ENCODE results near the gene CHRND. TPM values are rescaled to one million over a fixed set of nuclear protein-coding genes. Genes with fewer than 3 reads are reported as not detected.

Gene CHRND
- polyA plus RNA-seq, 3 donors = not detected

GRCh38 chr2:232519581-232520438, 6.2 kb upstream of the CHRND start, which contains the start of gene PRSS56:
Gene PRSS56 (plus strand): TSS chr2:232520388. CDS start chr2:232520599, 211 bp downstream.
- H3K27me3 ChIP-seq (ENCODE audit: control insufficient read depth in 2 of 2, insufficient read depth in 2 of 2, low read length in 2 of 2) = peaks cover 21 to 38% of the 10 kb centered on the region in 2 donors
- H3K27ac Mint-ChIP-seq = no peak within 1 kb of the TSS
- no peak within 1 kb of the TSS for H3K4me2 ChIP-seq (replicated peaks; ENCODE audit: extremely low read depth, low read length, poor library complexity, severe bottlenecking)
- peaks cover 0 to 5% of the 10 kb centered on the region in 2 donors for H3K9me3 ChIP-seq (replicated peaks in 1 of 2; ENCODE audit: control insufficient read depth in 1 of 2, insufficient read depth in 1 of 2, low read length in 2 of 2)
- peaks cover 4 to 21% of the 10 kb centered on the region in 2 donors for H3K4me1 ChIP-seq (ENCODE audit: control insufficient read depth in 1 of 2, insufficient read depth in 2 of 2, low read length in 2 of 2)
- H3K9me3 Mint-ChIP-seq = peaks cover 0 to 6% (median 0%) of the 10 kb centered on the region in 7 donors
- H3K4me3 ChIP-seq (replicated peaks in 1 of 3; ENCODE audit: low read depth in 2 of 3, low read length in 3 of 3) = no peak within 1 kb of the TSS
- intact Hi-C loops (cut with micrococcal nuclease) = no loop called here
- no peak within 1 kb of the TSS for H3K27ac ChIP-seq (ENCODE audit: low read depth in 1 of 2, low read length in 2 of 2)
- H3K4me1 Mint-ChIP-seq = peaks cover 10% of the 10 kb centered on the region
- WGBS (ENCODE audit: insufficient coverage) = 70% methylated on average over 7 of the region's 19 CpGs
- no peak within 1 kb of the TSS for H2AFZ ChIP-seq (ENCODE audit: insufficient read depth, low read depth, low read length, poor library complexity, severe bottlenecking)
- H3K36me3 Mint-ChIP-seq = peaks cover 0 to 2% of the 10 kb centered on the region in 2 donors
- no peaks in the 10 kb centered on the region for H3K79me2 ChIP-seq (ENCODE audit: insufficient read depth, low read length)
- TF ChIP-seq, protein P1, sequence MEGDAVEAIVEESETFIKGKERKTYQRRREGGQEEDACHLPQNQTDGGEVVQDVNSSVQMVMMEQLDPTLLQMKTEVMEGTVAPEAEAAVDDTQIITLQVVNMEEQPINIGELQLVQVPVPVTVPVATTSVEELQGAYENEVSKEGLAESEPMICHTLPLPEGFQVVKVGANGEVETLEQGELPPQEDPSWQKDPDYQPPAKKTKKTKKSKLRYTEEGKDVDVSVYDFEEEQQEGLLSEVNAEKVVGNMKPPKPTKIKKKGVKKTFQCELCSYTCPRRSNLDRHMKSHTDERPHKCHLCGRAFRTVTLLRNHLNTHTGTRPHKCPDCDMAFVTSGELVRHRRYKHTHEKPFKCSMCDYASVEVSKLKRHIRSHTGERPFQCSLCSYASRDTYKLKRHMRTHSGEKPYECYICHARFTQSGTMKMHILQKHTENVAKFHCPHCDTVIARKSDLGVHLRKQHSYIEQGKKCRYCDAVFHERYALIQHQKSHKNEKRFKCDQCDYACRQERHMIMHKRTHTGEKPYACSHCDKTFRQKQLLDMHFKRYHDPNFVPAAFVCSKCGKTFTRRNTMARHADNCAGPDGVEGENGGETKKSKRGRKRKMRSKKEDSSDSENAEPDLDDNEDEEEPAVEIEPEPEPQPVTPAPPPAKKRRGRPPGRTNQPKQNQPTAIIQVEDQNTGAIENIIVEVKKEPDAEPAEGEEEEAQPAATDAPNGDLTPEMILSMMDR (IDR thresholded peaks at IDR 0.05) = no peak
- peaks cover 32 to 47% (median 41%) of the 10 kb centered on the region in 3 donors for H3K27me3 Mint-ChIP-seq (ENCODE audit: low read depth in 3 of 3)
- H4K20me1 ChIP-seq (ENCODE audit: insufficient read depth, low read length) = no peaks in the 10 kb centered on the region
- peak within 1 kb of the TSS in 1 of 2 donors; percentile 30 for H3K4me3 Mint-ChIP-seq
- H3K36me3 ChIP-seq (replicated peaks in 1 of 2; ENCODE audit: control insufficient read depth in 1 of 2, insufficient read depth in 2 of 2, low read length in 2 of 2) = no peaks in the 10 kb centered on the region
- no peak for DNase-seq
- no peak within 1 kb of the TSS for H3K9ac ChIP-seq (ENCODE audit: insufficient read depth, low read length, poor library complexity, severe bottlenecking)

- Histone ChIP-seq H3K27ac (ENCODE audit: low read depth in 1 of 2, low read length in 2 of 2) (no peak overlapping the region), H2AFZ (ENCODE audit: insufficient read depth, low read depth, low read length, poor library complexity, severe bottlenecking) (no peak overlapping the region), H3K36me3 (replicated peaks in 1 of 2; ENCODE audit: control insufficient read depth in 1 of 2, insufficient read depth in 2 of 2, low read length in 2 of 2) (no peaks in the 10 kb centered on the region), H3K9ac (ENCODE audit: insufficient read depth, low read length, poor library complexity, severe bottlenecking) (no peak overlapping the region), H3K4me2 (replicated peaks; ENCODE audit: extremely low read depth, low read length, poor library complexity, severe bottlenecking) (no peak overlapping the region), H3K27me3 (ENCODE audit: control insufficient read depth in 2 of 2, insufficient read depth in 2 of 2, low read length in 2 of 2) (peaks cover 24 to 45% of the 10 kb centered on the region in 2 donors), H3K4me3 (replicated peaks in 1 of 3; ENCODE audit: low read depth in 2 of 3, low read length in 3 of 3) (no peak overlapping the region), H3K4me1 (ENCODE audit: control insufficient read depth in 1 of 2, insufficient read depth in 2 of 2, low read length in 2 of 2) (peaks cover 4 to 21% of the 10 kb centered on the region in 2 donors), H3K9me3 (replicated peaks in 1 of 2; ENCODE audit: control insufficient read depth in 1 of 2, insufficient read depth in 1 of 2, low read length in 2 of 2) (peaks cover 0 to 5% of the 10 kb centered on the region in 2 donors), H3K79me2 (ENCODE audit: insufficient read depth, low read length) (no peaks in the 10 kb centered on the region), H4K20me1 (ENCODE audit: insufficient read depth, low read length) (no peaks in the 10 kb centered on the region)
- TF ChIP-seq, protein P1 (IDR thresholded peaks at IDR 0.05) = no peak
- no peak for DNase-seq
- H3K4me1 Mint-ChIP-seq = peaks cover 10% of the 10 kb centered on the region
- peaks cover 0 to 6% (median 0%) of the 10 kb centered on the region in 7 donors for H3K9me3 Mint-ChIP-seq
- peak overlapping the region in 1 of 2 donors; percentile 30 for H3K4me3 Mint-ChIP-seq
- 77% methylated on average over 5 of the region's 15 CpGs for WGBS (ENCODE audit: insufficient coverage)
- no peak overlapping the region for H3K27ac Mint-ChIP-seq
- H3K36me3 Mint-ChIP-seq = peaks cover 0 to 2% of the 10 kb centered on the region in 2 donors
- H3K27me3 Mint-ChIP-seq (ENCODE audit: low read depth in 3 of 3) = peaks cover 35 to 54% (median 41%) of the 10 kb centered on the region in 3 donors
- intact Hi-C loops (cut with micrococcal nuclease) = no loop called here
These were observed 5.5 kb upstream of the CHRND start for GRCh38 chr2:232520489-232520888.
